ENCODE results near the gene PAN3.

PAN3 gene

DNA sequence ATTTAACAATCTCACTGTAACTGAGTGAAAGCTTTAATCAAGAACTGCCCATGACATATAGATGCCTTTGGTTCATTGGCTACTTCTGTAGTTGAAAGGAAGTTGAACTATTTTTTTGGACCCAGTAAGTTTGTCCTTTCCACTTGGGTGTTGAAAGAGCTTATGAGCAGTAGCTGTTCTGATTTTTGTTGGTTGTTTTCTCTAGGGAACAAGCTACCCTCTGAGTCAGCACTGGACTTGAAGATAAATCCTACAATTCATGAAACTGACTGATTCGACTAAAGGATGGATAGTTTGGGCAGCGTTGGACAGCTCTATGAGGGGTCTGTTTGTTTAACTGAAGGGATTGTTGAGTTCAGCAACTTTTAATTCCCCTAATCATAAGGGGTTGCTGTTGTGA lies 101.0 kb downstream of the PAN3 start:
- DNase-seq (ENCODE audit: low read depth): peak; percentile 90
- TF ChIP-seq CTCF (conservative IDR thresholded peaks at IDR 0.05; ENCODE audit: low read depth, low read length): no peak
- no peak overlapping the region for H3K4me3 ChIP-seq (ENCODE audit: low read depth, low read length)

DNA sequence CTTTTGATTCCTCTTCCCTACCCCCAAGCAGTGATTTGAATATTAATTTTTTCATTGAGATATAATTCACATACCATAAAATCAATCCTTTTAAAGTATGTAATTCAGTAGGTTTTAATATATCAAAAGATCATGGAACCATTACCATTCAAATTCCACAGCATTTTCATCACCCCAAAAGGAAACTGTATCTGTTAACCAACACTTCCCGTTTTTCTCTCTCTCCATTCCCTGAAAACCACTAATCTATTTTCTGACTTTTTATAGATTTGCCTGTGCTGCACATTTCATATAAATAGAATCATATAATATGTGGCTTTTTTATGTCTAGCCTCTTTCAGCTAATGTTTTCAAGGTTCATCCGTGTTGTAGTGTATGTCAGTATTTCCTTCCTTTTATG lies 107.1 kb downstream of the PAN3 start:
- no peak for DNase-seq (ENCODE audit: low read depth)
- H3K4me3 ChIP-seq (ENCODE audit: low read depth, low read length): no peak overlapping the region
- no peak for TF ChIP-seq CTCF (conservative IDR thresholded peaks at IDR 0.05; ENCODE audit: low read depth, low read length)

DNA sequence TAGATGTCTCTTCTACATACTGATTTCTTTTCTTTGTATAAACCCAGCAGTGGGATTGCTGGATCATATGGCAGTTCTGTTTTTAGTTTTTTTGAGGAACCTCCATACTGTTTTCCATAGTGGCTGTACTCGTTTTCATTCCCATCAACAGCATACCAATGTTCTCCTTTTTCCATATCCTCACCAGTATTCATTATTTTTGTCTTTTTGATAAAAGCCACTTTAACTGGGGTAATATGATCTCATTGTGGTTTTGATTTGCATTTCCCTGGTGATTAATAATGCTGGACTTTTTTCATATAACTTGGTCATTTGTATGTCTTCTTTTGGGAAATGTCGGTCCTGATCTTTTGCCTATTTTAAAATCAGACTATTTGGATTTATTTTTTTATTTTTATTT lies 108.5 kb downstream of the PAN3 start:
- DNase-seq (ENCODE audit: low read depth): no peak
- TF ChIP-seq CTCF (conservative IDR thresholded peaks at IDR 0.05; ENCODE audit: low read depth, low read length): no peak
- no peak overlapping the region for H3K4me3 ChIP-seq (ENCODE audit: low read depth, low read length)

DNA sequence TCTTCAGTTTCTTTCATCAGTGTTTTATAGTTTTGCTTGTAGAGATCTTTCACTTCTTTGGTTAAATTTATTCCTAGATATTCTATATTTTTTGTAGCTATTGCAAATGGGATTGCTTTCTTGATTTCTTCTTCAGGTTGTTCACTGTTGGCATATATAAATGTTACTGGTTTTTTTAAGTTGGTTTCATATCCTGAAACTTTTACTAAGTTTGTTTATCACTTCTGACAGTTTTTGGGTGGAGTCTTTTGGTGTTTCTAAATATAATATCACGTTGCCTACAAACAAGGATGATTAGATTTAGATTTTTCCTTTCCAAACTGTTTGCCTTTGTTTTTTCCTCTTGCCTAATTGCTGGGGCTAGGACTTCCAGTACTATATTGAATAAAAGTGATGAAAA lies 109.7 kb downstream of the PAN3 start:
- DNase-seq (ENCODE audit: low read depth): no peak
- TF ChIP-seq CTCF (conservative IDR thresholded peaks at IDR 0.05; ENCODE audit: low read depth, low read length): no peak

DNA sequence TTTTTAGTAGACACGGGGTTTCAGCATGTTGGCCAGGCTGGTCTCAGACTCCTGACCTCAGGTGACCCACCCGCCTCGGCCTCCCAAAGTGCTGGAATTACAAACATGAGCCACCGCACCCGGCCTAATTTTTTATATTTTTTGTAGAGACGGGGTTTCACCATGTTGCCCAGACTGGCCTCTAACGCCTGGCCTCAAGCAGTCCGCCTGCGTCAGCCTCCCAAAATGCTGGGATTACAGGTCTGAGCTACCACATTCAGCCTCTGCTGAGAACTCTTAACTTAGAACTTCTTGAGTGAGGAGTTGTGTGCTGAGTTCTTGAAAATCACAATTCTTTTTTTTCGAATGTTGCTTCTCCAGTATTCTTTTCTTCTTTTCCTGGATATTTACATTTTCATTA lies 112.2 kb downstream of the PAN3 start:
- no peak for TF ChIP-seq CTCF (conservative IDR thresholded peaks at IDR 0.05; ENCODE audit: low read depth, low read length)
- no peak for DNase-seq (ENCODE audit: low read depth)
- H3K4me3 ChIP-seq (ENCODE audit: low read depth, low read length): no peak overlapping the region

More for the DNA sequence above, 109.7 kb downstream of the PAN3 start:
- no peak overlapping the region for H3K4me3 ChIP-seq (ENCODE audit: low read depth, low read length)

DNA sequence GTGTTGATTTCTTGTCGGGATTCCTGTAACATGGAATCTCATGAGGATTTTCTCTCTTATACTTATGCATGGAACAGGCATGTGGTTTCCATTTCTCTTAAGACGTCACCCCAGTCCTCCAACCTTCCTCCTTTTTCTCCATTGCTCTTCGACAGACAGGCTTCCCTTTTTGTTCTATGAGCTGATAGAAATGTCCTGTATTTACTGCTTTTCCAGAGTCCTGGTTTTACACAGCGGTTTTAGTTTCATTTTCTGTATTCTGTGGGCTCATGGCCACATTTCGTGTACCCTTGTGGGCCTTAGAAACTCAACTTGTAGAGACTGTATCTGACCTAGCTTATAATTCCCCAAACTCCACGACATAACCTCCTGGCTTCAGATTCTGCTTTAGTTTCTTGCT lies 113.1 kb downstream of the PAN3 start:
- no peak overlapping the region for H3K4me3 ChIP-seq (ENCODE audit: low read depth, low read length)
- DNase-seq (ENCODE audit: low read depth): no peak
- TF ChIP-seq CTCF (conservative IDR thresholded peaks at IDR 0.05; ENCODE audit: low read depth, low read length): no peak

- no peak for DNase-seq (ENCODE audit: low read depth)
Measured at GRCh38 chr13:28252547-28252946, 114.2 kb downstream of the PAN3 start.

More at GRCh38 chr13:28252547-28252946, 114.2 kb downstream of the PAN3 start:
- no peak overlapping the region for H3K4me3 ChIP-seq (ENCODE audit: low read depth, low read length)
- no peak for TF ChIP-seq CTCF (conservative IDR thresholded peaks at IDR 0.05; ENCODE audit: low read depth, low read length)

Measured in choroid plexus epithelial cell (primary cell).